ENCODE results near the gene CRIP3. TPM values are rescaled to one million over a fixed set of nuclear protein-coding genes. Genes with fewer than 3 reads are reported as not detected.
"Not testable (repeated sequence)": the region's sequence is repeated elsewhere in the genome, so short reads cannot be mapped to it uniquely, and the experiment has no call there.

Gene CRIP3
- 2.9 TPM for polyA plus RNA-seq

- Mint-ChIP-seq H3K4me1 (peaks cover 18 to 25% (median 20%) of the 10 kb centered on the region in 3 donors), H3K27ac (no peak within 1 kb of the TSS), H3K27me3 (peaks cover 1% of the 10 kb centered on the region), H3K4me3 (peak within 1 kb of the TSS; percentile 81 to 94 (median 88)), H3K36me3 (peaks cover 1% of the 10 kb centered on the region), H3K9me3 (peaks cover 0 to 1% (median 0%) of the 10 kb centered on the region in 3 donors)
These were observed at the start of gene CRIP3 for GRCh38 chr6:43308101-43308989. Gene CRIP3, minus strand, starts transcription at chr6:43308826. Its CDS starts 34 bp downstream, at chr6:43308792.

GRCh38 chr6:43355862-43356590 is 47.4 kb upstream of the CRIP3 start:
- Mint-ChIP-seq H3K27ac (no peak overlapping the region), H3K9me3 (no peaks in the 10 kb centered on the region), H3K27me3 (no peaks in the 10 kb centered on the region), H3K36me3 (peaks cover 12% of the 10 kb centered on the region), H3K4me3 (no peak overlapping the region), H3K4me1 (peaks cover 0 to 5% (median 0%) of the 10 kb centered on the region in 3 donors)

DNA sequence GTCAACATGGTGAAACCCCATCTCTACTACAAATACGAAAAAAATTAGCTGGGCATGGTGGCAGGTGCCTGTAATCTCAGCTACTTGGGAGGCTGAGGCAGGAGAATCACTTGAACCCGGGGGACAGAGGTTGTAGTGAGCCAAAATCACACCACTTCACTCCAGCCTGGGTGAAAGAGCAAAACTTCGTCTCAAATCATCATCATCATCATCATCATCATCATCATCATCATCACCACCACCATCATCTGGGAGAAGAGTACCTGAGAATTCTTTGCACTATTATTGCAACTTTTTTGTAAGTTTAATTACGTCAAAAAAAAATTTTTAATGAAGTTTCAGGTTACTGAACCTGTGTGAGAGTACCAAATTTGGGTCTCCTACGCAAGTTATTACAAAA is 43.3 kb upstream of the CRIP3 start:
- not testable (repeated sequence) for H3K4me1 Mint-ChIP-seq, H3K4me3 Mint-ChIP-seq, H3K36me3 Mint-ChIP-seq, H3K27me3 Mint-ChIP-seq, H3K9me3 Mint-ChIP-seq, H3K27ac Mint-ChIP-seq

DNA sequence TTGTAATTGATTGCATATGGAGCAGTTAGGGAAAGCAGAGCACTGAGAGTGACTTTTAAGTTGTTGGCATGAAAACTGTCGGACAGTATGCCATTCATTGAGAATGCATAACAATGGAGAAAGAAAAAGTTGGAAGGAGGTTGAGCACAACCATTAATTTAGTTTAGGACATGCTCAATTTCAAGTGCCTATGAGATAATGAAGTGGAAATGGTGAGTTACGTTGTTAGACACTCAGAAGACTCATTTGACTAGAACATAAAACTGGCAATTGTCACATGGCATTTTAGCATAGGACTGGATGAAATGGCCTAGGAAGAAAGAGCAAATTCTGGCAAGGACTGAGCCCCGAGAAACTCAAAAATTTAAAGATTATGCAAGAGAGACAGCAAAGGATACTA is 38.8 kb upstream of the CRIP3 start:
- no peak overlapping the region for H3K4me3 Mint-ChIP-seq
- no peaks in the 10 kb centered on the region for H3K9me3 Mint-ChIP-seq
- no peaks in the 10 kb centered on the region for H3K4me1 Mint-ChIP-seq
- H3K36me3 Mint-ChIP-seq, result peaks cover 10% of the 10 kb centered on the region
- H3K27me3 Mint-ChIP-seq, result no peaks in the 10 kb centered on the region
- H3K27ac Mint-ChIP-seq, result no peak overlapping the region

DNA sequence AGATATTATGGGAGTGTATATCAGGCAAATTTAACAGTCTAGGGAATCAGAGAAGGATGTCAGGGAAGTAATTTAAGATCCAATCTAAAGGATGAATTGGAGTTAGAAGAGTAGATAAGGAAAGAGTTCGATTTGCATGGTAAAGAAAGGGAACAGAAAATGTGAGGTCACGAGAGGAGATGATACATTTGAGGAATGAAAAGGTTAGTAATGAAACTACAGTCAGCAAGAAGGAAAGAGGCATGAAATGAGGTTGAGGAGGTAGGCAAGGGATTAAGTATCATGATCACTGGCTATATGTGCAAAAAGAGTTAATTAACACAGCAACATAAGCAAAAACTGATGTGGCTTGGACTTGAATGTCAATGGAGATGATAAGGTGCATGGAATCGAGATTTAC is 38.4 kb upstream of the CRIP3 start:
- Mint-ChIP-seq H3K27ac (no peak overlapping the region), H3K4me1 (no peaks in the 10 kb centered on the region), H3K9me3 (no peaks in the 10 kb centered on the region), H3K4me3 (no peak overlapping the region), H3K27me3 (no peaks in the 10 kb centered on the region), H3K36me3 (peaks cover 10% of the 10 kb centered on the region)

GRCh38 chr6:43346243-43346642 is 37.6 kb upstream of the CRIP3 start:
- H3K4me3 Mint-ChIP-seq, H3K27me3 Mint-ChIP-seq, H3K27ac Mint-ChIP-seq, H3K4me1 Mint-ChIP-seq, H3K36me3 Mint-ChIP-seq, H3K9me3 Mint-ChIP-seq: not testable (repeated sequence)

- H3K27me3 Mint-ChIP-seq, result no peaks in the 10 kb centered on the region
- H3K9me3 Mint-ChIP-seq, result no peaks in the 10 kb centered on the region
- peaks cover 7 to 20% (median 14%) of the 10 kb centered on the region in 3 donors for H3K4me1 Mint-ChIP-seq
- no peak overlapping the region for H3K27ac Mint-ChIP-seq
- H3K4me3 Mint-ChIP-seq, result peak overlapping the region in 2 of 4 donors; percentile 28 to 32
- peaks cover 12% of the 10 kb centered on the region for H3K36me3 Mint-ChIP-seq
These were observed 30.5 kb upstream of the CRIP3 start for GRCh38 chr6:43339168-43339567.

DNA sequence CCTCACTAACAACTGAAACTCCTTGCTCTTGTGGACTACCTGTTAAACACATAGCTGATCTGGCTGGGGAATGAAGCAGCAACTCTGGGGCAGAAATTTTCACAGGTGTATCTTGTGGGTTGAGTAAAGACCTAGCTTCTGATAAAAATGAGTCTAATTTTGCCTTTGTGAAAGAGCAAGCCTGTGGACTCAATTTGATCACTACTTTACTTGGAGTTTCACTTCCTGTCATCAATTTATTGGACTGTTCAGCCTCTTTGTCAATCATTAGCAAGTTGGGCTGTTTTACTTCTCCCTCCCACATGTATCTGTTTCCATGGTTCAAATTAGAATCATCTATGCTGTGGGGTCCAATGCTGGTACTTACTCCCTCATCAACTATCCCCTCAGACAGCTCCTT is 29.6 kb upstream of the CRIP3 start:
- no peak overlapping the region for H3K27ac Mint-ChIP-seq

DNA sequence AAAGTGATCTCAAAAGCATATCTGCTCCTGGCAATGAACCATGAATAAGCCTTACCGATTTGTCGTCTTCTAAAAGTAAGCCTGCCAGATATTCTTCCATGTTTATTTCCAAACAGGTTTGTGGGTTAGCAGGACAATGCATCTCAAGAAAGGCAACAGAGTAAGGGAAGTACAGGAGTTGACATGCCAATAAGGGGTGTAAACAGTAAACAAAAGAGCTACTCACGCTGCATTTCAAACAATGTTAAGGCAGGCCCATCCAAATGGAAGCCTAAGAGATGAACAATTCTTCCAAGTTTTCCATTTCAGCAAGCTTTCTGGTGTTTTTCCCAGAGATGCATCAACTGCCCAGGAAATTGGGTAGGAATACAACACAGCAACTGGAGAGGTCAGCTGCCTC is 27.8 kb upstream of the CRIP3 start:
- Mint-ChIP-seq H3K36me3 (peaks cover 11% of the 10 kb centered on the region), H3K27me3 (no peaks in the 10 kb centered on the region), H3K9me3 (no peaks in the 10 kb centered on the region), H3K4me3 (no peak overlapping the region), H3K27ac (no peak overlapping the region), H3K4me1 (peaks cover 7 to 20% (median 17%) of the 10 kb centered on the region in 3 donors)

More for the DNA sequence above, 29.6 kb upstream of the CRIP3 start:
- H3K4me3 Mint-ChIP-seq, result no peak overlapping the region
- peaks cover 7 to 20% (median 14%) of the 10 kb centered on the region in 3 donors for H3K4me1 Mint-ChIP-seq
- H3K36me3 Mint-ChIP-seq, result peaks cover 11% of the 10 kb centered on the region
- no peaks in the 10 kb centered on the region for H3K9me3 Mint-ChIP-seq
- H3K27me3 Mint-ChIP-seq, result no peaks in the 10 kb centered on the region

DNA sequence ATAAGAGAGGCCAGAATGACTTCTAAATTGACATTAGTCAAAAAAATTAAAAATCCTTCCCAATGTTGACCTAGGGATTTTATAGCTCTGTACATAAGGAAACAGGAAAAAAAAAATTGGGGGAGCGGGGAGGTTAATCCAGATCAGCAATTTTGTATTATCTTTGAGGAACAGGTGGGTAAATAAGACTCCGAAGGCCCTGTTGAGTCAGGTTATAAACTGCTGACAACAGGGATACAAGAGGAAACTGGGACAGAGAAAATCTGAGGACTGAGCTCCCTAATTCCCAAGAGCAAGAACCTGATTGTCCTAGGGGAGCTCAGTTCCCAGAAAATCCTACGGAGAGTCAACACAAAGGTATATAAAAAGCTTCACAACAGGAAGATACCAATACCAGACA is 26.8 kb upstream of the CRIP3 start:
- H3K27me3 Mint-ChIP-seq, result no peaks in the 10 kb centered on the region
- no peaks in the 10 kb centered on the region for H3K9me3 Mint-ChIP-seq
- H3K4me1 Mint-ChIP-seq, result peaks cover 7 to 20% (median 19%) of the 10 kb centered on the region in 3 donors
- H3K36me3 Mint-ChIP-seq, result peaks cover 8% of the 10 kb centered on the region
- H3K4me3 Mint-ChIP-seq, result no peak overlapping the region
- no peak overlapping the region for H3K27ac Mint-ChIP-seq

- no peaks in the 10 kb centered on the region for H3K27me3 Mint-ChIP-seq
- no peak overlapping the region for H3K4me3 Mint-ChIP-seq
These were observed 26.0 kb upstream of the CRIP3 start for GRCh38 chr6:43334466-43335095.

GRCh38 chr6:43331891-43332290 is 23.3 kb upstream of the CRIP3 start:
- Mint-ChIP-seq H3K27ac (no peak overlapping the region), H3K36me3 (peaks cover 3% of the 10 kb centered on the region), H3K27me3 (no peaks in the 10 kb centered on the region), H3K4me1 (peaks cover 0 to 7% (median 2%) of the 10 kb centered on the region in 3 donors), H3K4me3 (no peak overlapping the region), H3K9me3 (no peaks in the 10 kb centered on the region)

More at GRCh38 chr6:43334466-43335095, 26.0 kb upstream of the CRIP3 start:
- Mint-ChIP-seq H3K9me3 (no peaks in the 10 kb centered on the region), H3K4me1 (peaks cover 5 to 17% (median 14%) of the 10 kb centered on the region in 3 donors), H3K27ac (peak overlapping the region in 1 of 3 donors; percentile 54), H3K36me3 (peaks cover 6% of the 10 kb centered on the region)

- H3K9me3 Mint-ChIP-seq, result no peaks in the 10 kb centered on the region
- no peaks in the 10 kb centered on the region for H3K27me3 Mint-ChIP-seq
- peaks cover 0 to 7% (median 2%) of the 10 kb centered on the region in 3 donors for H3K4me1 Mint-ChIP-seq
- no peak overlapping the region for H3K27ac Mint-ChIP-seq
- H3K36me3 Mint-ChIP-seq, result peaks cover 3% of the 10 kb centered on the region
- no peak overlapping the region for H3K4me3 Mint-ChIP-seq
These were observed 22.8 kb upstream of the CRIP3 start for GRCh38 chr6:43331470-43331869.

GRCh38 chr6:43328528-43328927 is 19.9 kb upstream of the CRIP3 start:
- Mint-ChIP-seq H3K4me3 (no peak overlapping the region), H3K36me3 (no peaks in the 10 kb centered on the region), H3K4me1 (peaks cover 0 to 9% (median 7%) of the 10 kb centered on the region in 3 donors), H3K27ac (peak overlapping the region in 1 of 3 donors; percentile 2), H3K27me3 (no peaks in the 10 kb centered on the region), H3K9me3 (peaks cover 0 to 2% (median 0%) of the 10 kb centered on the region in 3 donors)

DNA sequence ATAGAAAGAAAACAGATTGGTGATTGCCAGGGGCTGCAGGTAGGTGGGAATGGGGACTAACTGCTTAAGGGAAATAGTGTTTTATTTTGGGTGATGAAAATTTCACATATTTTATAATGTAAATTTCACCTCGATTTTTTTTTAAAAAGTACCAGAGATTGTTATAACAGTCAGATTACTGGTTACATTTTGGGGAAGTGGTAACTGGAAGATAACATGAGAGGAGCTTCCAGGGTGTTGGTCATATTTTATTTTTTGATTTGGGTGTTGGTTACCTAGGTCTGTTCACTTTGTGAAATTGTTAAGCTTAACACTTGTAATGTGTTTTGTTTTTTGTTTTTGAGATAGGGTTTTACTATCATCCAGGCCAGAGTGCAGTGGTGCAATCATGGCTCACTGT is 17.2 kb upstream of the CRIP3 start:
- no peaks in the 10 kb centered on the region for H3K27me3 Mint-ChIP-seq
- peaks cover 0 to 2% (median 0%) of the 10 kb centered on the region in 3 donors for H3K9me3 Mint-ChIP-seq
- H3K27ac Mint-ChIP-seq, result no peak overlapping the region
- peaks cover 8 to 24% (median 16%) of the 10 kb centered on the region in 3 donors for H3K4me1 Mint-ChIP-seq
- no peak overlapping the region for H3K4me3 Mint-ChIP-seq
- no peaks in the 10 kb centered on the region for H3K36me3 Mint-ChIP-seq
